H1 (cell line): ENCODE results near the gene NUDT3. TPM values are rescaled to one million over a fixed set of nuclear protein-coding genes. Genes with fewer than 3 reads are reported as not detected.

Experiments
- EZH2 ChIP-seq: fragments of 200-600 bp; sonication (generic); IDR thresholded peaks from 2 replicates; pipeline ENCODE4 v1.7.1; 2012; ENCODE audit warnings: low read depth, mild to moderate bottlenecking, moderate library complexity, low read length, inconsistent platforms; ENCODE audit not compliant: severe bottlenecking
- KDM1A ChIP-seq: fragments of 200-600, 300-600 bp; sonication (generic); IDR thresholded peaks from 2 replicates; pipeline ENCODE4 v1.7.1; 2016; ENCODE audit warnings: mild to moderate bottlenecking, low read length, borderline replicate concordance
- polyA plus RNA-seq, 7 experiments: library from polyadenylated mRNA; depleted of rRNA in 3 of 7; stranded (reverse) in 5 of 7; unstranded in 2 of 7; fragments of >200 nt in 5 of 7; fragments of 200-250 nt in 2 of 7; gene quantifications; 1 replicate in 5 of 7; 2 replicates in 1 of 7; 4 replicates in 1 of 7; pipeline versions ENCODE4 v1.2.1 to v1.2.3, GENCODE V29; 2011 to 2013; ENCODE audit warnings: missing spikeins in 2 of 7, mixed read lengths in 2 of 7
- total RNA-seq: library from RNA; stranded (reverse); fragmentation: NEBNext Ultra II Directional; extraction: Animal tissue kit (Norgen Biotek cat#: 25700); gene quantifications from 2 replicates; pipeline ENCODE4 v1.2.1, GENCODE V29; 2021

The NUDT3 gene
- total and polyA plus RNA-seq, 2 of the 8 experiments (the other 6 are each of a cell fraction or from before 2014, with no cell fraction given), result 14.1 to 36.9 TPM

DNA sequence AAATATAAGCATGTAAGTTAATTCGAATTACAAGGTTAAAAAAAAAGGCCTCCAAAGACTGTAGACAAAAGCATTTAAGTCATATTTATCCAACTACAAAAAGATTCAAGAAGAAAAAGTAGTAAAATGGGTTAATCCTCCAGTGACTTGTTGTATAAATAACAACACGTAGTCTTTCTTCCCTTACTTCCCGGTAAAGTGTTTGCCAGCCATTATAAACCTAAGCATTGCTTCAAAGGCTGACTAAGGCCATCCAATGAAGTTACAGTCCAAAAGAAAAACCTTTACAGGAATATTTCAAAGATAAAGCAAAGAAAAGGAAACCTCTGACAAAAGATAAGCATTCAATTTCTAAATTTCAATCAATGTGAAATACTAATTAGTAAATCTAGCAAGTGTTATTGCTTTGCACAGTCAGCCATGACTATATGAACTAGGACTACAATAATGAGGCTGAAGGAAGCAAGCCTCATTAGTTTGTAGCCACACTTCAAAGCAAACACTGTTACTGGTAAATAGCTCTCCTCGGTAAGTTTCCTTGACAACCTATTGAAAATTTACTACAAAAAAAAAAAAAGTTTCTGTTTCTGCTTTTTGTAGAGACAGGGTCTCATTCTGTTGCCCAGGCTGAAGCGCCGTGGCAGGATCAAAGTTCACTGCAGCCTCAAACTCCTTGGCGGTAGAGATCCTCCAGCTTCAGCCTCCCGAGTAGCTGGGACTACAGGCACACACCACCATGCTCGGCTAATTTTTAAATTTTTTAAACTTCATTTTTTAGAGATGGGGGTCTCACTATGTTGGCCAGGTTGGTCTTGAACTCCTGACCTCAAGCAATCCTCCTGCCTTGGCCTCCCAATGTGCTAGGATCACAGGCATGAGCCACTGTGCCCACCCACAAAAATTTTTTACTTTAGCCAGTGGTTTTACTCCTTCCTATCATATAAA lies 46.0 kb downstream of the NUDT3 start (continued):
- TF ChIP-seq EZH2 (no peak), KDM1A (no peak)
